NCI-H82 treated with DMSO at 0.1 percent for 48 hours (cell line): ENCODE measurements around the gene CYP3A4.
"Not testable (repeated sequence)": the region's sequence is repeated elsewhere in the genome, so short reads cannot be mapped to it uniquely, and the experiment has no call there.

Source experiments
- DNase-seq: peaks from one replicate; lab custom pipeline; 2025; ENCODE audit not compliant: unreplicated experiment; lab: John Stamatoyannopoulos, UW

Gene CYP3A4

GRCh38 chr7:99793443-99793842, 9.5 kb upstream of the CYP3A4 start:
- no peak for DNase-seq

GRCh38 chr7:99792967-99793366, 9.0 kb upstream of the CYP3A4 start:
- no peak for DNase-seq

- DNase-seq, result no peak
Measured at GRCh38 chr7:99791667-99792369, 7.8 kb upstream of the CYP3A4 start.

GRCh38 chr7:99791021-99791420, 7.0 kb upstream of the CYP3A4 start:
- no peak for DNase-seq

DNA sequence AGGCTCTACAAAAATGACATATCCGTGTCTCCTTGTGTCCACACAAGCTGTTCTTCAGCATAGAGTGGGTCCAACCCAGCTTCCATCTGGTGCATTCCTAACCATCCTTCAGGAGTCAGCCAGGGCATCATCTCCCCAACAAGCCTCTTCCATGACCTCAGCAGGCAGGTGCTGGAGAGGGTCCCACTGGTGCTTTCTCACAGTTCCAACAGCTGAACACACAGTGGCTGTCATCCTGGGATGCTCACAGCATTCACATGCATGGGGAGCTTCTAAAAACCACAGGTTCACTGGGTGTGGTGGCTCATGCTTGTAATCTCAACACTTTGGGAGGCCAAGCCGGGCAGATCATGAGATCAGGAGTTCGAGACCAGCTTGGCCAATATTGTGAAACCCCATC, 6.4 kb upstream of the CYP3A4 start:
- DNase-seq, result no peak

DNA sequence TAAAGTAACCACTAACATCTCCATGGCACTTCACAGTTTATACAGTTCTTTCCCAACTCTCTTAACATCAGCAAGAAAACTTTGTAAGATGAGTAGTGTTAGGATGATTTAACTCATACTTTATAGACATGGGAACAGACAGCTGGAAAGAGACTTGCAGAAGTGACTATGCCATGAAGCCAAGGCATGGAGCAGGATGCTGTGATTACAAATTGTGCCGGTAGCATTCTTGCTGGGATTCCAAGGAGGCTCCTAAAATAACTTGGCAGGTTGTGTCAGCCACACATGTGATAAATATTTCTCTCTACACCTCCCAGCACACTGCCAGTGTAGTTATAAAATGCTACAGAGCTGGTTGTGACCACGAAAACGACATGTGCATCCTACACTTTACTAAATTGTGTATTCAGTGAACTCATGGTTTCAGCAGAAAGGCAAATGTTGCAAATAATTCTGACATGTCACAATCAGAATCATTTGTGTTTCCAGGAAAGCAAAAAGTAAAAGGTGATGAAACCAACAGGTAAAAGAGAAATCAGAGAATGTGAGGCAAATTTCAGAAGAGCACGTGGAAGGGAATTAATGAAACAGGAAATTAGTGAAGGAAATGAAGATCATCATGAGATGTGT, 5.6 kb upstream of the CYP3A4 start:
- no peak for DNase-seq

- no peak for DNase-seq
Measured at GRCh38 chr7:99788554-99788953, 4.6 kb upstream of the CYP3A4 start.

DNA sequence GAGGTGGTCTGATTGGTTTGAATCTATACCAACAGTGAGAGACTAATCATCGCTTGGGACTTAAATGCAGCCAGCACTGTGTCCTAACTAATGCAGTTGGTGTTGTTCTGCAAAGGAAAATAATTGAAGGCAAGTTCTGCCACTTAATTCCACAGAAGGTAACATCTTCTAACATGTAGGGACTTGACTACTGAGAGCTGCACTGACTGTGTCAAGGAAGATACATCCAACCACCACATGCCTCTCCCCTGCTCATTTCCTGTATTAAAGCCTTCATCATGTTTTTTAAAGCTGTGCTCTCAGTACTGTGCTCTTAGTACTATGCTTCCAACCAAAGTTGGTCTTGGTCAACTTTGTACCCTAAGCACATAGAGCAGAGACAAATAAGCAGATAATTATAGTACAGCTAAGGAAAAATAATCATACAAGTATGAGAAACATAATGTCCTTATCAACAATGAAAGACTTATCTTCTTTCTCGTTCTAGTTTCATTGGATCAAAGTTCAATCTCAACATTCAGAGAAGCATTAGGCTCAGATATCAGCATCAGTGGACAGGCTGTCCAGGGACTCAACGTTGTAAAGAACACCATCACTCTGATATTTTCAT, 2.8 kb upstream of the CYP3A4 start:
- no peak for DNase-seq

- not testable (repeated sequence) for DNase-seq
Measured at GRCh38 chr7:99785654-99786053, 1.7 kb upstream of the CYP3A4 start.

DNA sequence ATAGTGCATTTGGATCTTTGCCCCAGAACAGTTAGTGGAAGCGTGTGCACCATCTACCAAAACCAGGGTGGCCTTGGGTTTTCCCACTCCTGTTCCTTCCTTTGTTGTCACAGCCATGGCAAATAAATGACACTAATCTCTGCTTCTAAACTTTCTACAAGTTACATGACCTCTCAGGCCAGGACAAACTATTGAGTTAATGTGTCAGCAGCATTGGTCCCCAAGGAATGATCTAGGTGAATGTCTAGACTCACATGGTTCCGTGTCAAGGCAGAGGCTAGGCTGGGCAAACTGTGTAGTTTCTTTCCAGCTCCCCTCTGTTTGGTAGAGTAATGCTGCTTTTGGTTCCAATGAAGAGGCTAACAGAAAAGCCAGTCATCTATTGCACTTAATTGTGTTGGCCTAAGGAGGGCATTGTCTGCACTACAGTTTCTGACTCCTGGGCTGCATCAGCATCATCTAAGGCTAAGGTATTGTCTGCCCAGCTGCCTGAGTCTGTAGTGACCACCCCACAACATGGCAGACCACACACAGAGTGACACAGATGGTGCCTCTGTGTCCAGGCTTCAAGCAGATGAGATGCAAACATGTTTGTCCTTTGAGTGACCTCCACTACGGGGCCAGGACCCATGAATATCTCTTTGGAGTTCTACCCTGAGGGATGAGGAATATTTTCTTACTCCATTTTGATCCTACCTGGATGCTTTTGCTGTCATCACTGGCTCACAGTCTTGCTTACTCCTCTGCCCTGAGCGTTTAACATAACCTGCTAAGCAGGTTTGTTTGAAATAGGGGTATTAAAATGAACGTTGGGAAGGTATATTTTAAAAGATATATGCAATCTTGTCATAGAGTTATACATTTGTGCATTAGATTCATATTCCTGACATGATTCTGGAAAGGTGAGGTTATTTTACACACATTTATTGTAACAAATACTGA, 1.7 kb downstream of the CYP3A4 start:
- no peak for DNase-seq

DNA sequence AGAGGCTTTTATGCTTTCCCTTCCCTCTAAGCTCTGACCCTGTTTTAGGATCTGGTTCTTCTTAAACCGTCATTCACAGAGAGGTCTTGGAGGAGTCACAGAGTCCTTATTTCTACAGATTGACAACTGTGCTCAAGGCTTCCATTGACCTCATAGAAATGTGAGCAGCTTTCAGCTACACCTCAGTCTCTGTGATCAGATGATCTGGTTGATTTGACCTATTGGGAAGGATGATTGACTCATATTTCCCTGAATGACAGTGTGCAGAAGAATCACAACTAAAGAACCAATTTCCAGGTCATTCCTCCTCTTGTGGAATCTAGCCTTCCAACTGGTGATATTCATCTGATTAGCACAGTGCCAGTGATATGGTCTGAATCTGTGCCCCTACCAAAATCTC, 3.4 kb downstream of the CYP3A4 start:
- DNase-seq, result no peak

GRCh38 chr7:99779949-99780348, 4.0 kb downstream of the CYP3A4 start:
- no peak for DNase-seq

DNA sequence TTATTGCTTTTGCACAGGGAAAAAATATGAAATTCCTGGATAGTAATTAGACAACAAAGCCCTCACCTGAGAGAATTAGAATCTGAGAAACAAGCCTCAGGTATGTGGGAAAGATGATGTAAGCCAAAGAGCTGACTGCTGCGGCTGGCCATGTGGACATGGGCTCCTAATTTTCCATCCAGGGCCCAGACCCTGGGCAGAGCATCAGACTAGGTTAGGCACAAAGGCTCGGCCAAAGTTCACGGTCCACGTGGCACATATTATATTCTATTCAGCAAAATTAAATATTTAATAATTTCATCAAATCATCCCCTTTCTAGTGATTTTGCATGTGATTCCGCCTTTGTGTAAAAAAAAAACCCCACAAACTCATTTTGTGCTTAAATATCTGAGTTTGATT, 5.1 kb downstream of the CYP3A4 start:
- DNase-seq, result no peak

DNA sequence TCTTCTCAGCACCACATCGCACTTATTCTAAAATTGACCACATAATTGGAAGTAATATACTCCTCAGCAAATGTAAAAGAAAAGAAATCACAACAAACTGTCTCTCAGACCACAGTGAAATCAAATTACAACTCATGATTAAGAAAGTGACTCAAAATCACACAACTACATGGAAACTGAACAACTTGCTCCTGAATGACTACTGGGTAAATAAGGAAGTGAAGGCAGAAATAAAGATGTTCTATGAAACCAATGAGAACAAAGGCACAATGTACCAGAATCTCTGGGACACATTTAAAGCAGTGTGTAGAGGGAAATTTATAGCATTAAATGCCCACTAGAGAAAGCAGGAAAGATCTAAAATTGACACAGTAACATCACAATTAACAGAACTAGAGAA, 10.6 kb downstream of the CYP3A4 start:
- not testable (repeated sequence) for DNase-seq

DNA sequence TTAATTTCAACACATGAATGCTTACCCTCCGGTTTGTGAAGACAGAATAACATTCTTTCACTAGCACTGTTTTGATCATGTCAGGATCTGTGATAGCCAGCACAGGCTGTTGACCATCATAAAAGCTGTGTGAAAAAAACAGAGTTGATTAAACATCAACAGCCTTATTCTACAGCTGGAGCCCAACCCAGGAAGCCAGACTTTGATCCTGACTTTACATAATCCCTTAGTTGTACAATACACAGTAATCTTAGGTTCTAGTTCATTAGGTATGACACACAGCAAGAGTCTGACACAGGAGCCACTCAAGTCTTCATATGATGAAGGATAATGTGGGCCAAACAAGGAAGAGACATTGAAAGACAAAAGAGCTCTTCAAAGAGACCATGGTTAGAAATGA, 11.4 kb downstream of the CYP3A4 start:
- DNase-seq, result no peak

GRCh38 chr7:99769494-99769893, 14.5 kb downstream of the CYP3A4 start:
- DNase-seq, result not testable (repeated sequence)

DNA sequence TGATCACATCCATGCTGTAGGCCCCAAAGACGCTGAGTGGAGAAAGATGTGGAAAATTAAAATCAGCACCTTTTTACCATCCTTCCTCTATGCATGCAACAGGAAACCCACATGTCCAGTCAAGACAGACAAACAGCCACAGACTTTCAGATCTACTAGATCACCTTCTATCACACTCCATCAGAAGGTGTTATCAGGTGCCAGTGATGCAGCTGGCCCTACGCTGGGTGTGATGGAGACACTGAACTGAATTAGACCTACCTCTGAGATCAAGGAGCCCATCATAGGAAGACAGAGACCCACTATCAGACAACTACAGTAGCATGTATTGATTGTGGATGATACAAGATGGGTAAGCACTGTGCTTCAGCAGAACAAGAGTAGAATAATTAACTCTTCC, 15.5 kb downstream of the CYP3A4 start:
- no peak for DNase-seq

DNA sequence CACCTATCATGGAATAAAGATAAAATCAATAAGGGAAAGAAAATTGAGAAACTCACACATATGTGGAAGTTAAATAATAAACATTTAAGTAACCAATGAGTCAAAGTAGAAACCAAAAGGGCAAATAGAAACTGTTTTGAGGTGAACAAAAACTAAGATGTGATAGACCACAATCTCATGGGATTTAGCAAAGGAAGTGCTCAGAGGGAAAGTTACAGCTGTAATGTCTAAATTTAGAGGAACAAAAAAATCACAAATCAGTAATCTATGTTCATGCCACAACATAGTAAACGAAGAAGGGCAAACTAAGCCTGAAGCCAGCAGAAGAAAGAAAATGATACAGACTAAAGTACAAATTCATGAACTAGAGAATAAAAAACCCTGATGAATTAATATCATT, 16.3 kb downstream of the CYP3A4 start:
- no peak for DNase-seq

DNA sequence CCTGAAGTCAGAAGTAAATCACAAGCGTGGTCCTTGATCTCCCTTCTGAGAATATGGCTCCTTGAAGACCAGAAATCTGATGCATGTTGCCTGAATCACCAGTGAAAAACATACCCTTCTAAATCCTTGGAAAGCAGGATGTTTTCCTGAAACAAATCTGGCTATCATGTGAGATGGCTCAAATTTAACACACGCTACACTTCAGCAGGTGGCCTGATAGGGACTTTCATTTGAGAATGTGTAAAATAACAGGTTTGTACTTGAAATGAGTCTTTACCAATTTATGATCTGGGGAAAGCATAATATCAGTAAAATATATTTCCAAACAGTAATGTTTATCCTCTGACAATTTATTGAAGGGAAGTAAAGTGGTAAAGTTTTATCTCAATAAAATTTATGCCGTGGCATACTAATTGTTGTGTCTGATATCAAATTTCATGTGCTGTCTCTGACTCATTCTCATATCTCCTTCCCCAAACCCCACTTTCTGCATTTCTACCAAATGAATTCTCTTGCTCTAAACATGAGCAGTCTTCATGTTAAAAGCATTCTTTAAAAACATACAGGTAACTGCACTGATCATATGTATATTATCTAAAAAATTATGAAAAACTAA, 17.4 kb downstream of the CYP3A4 start:
- DNase-seq, result no peak

GRCh38 chr7:99764478-99764877, 19.5 kb downstream of the CYP3A4 start:
- DNase-seq, result no peak
